ENCODE measurements around the gene MTA3.

Gene MTA3

GRCh38 chr2:42788882-42789281 is 220.4 kb downstream of the MTA3 start:
- Histone ChIP-seq H3K4me1 (ENCODE audit: control insufficient read depth in 5 of 5, insufficient read depth in 5 of 5, low read length in 5 of 5) (peaks cover 0 to 24% (median 17%) of the 10 kb centered on the region in 5 donors), H3K4me3 (ENCODE audit: low read depth in 1 of 5, low read length in 5 of 5) (no peak overlapping the region), H3K27ac (ENCODE audit: low read depth, low read length) (no peak overlapping the region)

DNA sequence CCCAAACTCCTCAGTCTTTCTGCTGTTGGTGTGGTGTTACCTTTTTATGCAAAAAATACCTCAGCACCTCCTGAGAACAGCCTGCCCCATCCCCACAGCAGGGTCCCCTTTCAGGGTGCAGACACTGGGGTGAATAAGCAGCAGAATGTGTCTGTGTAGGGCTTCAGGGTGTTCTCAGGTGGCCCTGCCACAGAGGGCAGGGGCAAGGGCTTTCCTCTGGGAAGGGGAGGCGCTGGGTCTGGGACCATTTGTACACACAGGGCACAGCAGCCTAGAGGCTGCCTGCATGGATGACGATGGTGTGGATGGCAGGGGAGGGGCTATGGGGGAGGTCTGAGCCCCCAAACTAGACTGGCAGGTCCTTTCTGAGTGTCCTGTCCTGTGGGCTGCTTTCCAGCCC is 221.3 kb downstream of the MTA3 start:
- Histone ChIP-seq H3K9ac (ENCODE audit: low read length in 5 of 5) (no peak overlapping the region), H3K4me3 (ENCODE audit: low read depth in 1 of 5, low read length in 5 of 5) (no peak overlapping the region), H3K27me3 (ENCODE audit: control insufficient read depth in 5 of 5, insufficient read depth in 4 of 5, low read length in 5 of 5) (no peaks in the 10 kb centered on the region), H3K9me3 (ENCODE audit: control insufficient read depth in 5 of 5, low read length in 5 of 5) (no peaks in the 10 kb centered on the region), H3K36me3 (ENCODE audit: control insufficient read depth in 5 of 5, insufficient read depth in 5 of 5, low read length in 5 of 5) (peaks cover 0 to 6% (median 0%) of the 10 kb centered on the region in 5 donors), H3K27ac (ENCODE audit: low read depth, low read length) (no peak overlapping the region), H3K4me1 (ENCODE audit: control insufficient read depth in 5 of 5, insufficient read depth in 5 of 5, low read length in 5 of 5) (peaks cover 0 to 27% (median 23%) of the 10 kb centered on the region in 5 donors)

More at GRCh38 chr2:42788882-42789281, 220.4 kb downstream of the MTA3 start:
- Histone ChIP-seq H3K27me3 (ENCODE audit: control insufficient read depth in 5 of 5, insufficient read depth in 4 of 5, low read length in 5 of 5) (no peaks in the 10 kb centered on the region), H3K9me3 (ENCODE audit: control insufficient read depth in 5 of 5, low read length in 5 of 5) (no peaks in the 10 kb centered on the region), H3K9ac (ENCODE audit: low read length in 5 of 5) (no peak overlapping the region), H3K36me3 (ENCODE audit: control insufficient read depth in 5 of 5, insufficient read depth in 5 of 5, low read length in 5 of 5) (peaks cover 0 to 10% (median 0%) of the 10 kb centered on the region in 5 donors)

DNA sequence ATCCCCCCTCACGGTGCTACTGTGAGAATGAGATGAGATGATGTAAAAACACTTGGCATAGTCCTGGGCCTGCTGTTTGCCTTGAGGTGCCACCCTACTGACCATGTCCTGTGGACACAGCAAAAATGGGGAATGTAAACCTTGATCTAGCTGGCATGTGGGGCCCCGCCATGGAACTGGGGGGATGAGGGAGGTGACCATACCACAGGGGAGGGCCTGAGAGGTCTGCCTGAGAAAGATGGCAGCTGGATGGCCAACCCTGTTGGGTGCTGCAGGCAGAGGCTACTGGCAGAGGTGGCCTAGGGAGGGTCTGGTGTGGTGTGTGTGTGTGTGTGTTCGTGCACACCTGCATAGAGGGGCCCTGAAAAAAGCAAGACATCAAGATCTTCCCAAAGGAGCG is 223.2 kb downstream of the MTA3 start:
- Histone ChIP-seq H3K36me3 (ENCODE audit: control insufficient read depth in 5 of 5, insufficient read depth in 5 of 5, low read length in 5 of 5) (peaks cover 0 to 5% (median 0%) of the 10 kb centered on the region in 5 donors), H3K9me3 (ENCODE audit: control insufficient read depth in 5 of 5, low read length in 5 of 5) (no peaks in the 10 kb centered on the region), H3K4me3 (ENCODE audit: low read depth in 1 of 5, low read length in 5 of 5) (peak overlapping the region; percentile 71 to 80 (median 77)), H3K4me1 (ENCODE audit: control insufficient read depth in 5 of 5, insufficient read depth in 5 of 5, low read length in 5 of 5) (peaks cover 0 to 27% (median 23%) of the 10 kb centered on the region in 5 donors), H3K9ac (ENCODE audit: low read length in 5 of 5) (peak overlapping the region in 2 of 5 donors; percentile 50 to 85), H3K27ac (ENCODE audit: low read depth, low read length) (no peak overlapping the region), H3K27me3 (ENCODE audit: control insufficient read depth in 5 of 5, insufficient read depth in 4 of 5, low read length in 5 of 5) (no peaks in the 10 kb centered on the region)

DNA sequence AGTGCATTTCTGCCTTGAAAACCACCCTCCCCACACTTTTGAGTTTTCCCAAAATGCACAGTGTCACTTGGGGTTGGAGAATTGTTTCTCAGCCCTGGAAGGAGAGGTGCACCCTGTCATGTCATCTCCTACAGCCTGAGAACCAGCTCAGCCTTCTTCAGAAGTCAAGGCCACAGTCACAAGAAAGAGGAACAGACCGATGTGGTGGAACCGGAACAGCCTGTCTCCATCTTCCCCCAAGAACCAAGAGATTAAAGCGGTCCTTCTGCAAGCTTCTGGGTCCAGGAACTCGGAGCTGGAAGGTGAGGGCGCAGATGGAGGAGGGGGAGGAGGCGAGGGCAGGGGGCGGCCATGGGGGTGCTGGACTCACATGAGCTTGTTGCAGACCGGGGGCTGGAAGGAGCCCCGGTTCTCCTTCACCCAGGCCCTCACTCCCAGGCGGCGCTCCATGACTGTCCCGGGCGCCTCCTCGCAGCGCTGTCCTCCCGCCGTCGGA is 223.7 kb downstream of the MTA3 start:
- Histone ChIP-seq H3K4me3 (ENCODE audit: low read depth in 1 of 5, low read length in 5 of 5) (peak overlapping the region; percentile 71 to 80 (median 77)), H3K27ac (ENCODE audit: low read depth, low read length) (peak overlapping the region; percentile 69), H3K9me3 (ENCODE audit: control insufficient read depth in 5 of 5, low read length in 5 of 5) (no peaks in the 10 kb centered on the region), H3K9ac (ENCODE audit: low read length in 5 of 5) (peak overlapping the region; percentile 50 to 85 (median 75)), H3K4me1 (ENCODE audit: control insufficient read depth in 5 of 5, insufficient read depth in 5 of 5, low read length in 5 of 5) (peaks cover 0 to 27% (median 23%) of the 10 kb centered on the region in 5 donors), H3K27me3 (ENCODE audit: control insufficient read depth in 5 of 5, insufficient read depth in 4 of 5, low read length in 5 of 5) (no peaks in the 10 kb centered on the region), H3K36me3 (ENCODE audit: control insufficient read depth in 5 of 5, insufficient read depth in 5 of 5, low read length in 5 of 5) (peaks cover 0 to 4% (median 0%) of the 10 kb centered on the region in 5 donors)

DNA sequence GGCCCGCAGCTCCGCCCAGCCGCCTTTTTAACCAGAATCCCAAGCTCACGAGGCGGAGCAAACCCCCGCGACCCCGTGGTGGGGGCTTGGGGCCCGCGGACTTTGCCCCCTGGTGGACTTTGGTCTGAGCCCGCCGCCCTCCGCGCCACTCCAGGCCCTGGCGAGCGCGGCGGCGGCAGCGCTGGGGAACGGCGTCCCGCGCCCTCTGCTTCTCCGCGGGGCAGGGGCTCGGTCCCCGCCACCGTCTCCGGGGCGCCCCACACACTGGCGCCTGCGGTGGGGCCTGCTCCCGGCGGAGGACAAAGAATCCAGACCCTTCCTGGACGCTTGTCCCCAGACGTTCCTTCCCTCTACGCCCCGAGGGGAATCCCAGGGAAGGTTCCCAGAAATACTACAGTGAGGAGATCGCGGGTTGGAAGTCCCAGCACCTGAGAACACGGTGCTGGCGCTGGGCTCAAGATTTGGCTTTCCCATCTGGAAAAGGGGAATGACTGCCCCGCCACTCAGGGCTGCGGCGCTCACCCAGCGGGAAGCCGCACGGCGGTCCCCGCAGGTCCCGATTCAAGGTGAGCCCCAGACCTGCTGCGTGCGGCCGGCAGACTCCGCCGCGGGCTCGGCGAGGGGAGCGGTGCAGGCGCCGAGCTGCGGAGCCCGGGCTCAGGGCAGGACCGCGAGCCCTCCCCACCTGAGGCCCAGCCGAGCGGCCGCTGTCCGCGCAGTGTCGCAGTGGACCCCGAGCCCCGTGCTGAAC is 224.3 kb downstream of the MTA3 start, which contains the start of gene HAAO:
HAAO (minus strand) TSS at position 1 of the 751 bp plus-strand sequence. CDS start 47 bp downstream, outside the sequence.
- H3K27me3 ChIP-seq (ENCODE audit: control insufficient read depth in 5 of 5, insufficient read depth in 4 of 5, low read length in 5 of 5), result no peaks in the 10 kb centered on the region
- peaks cover 0 to 27% (median 23%) of the 10 kb centered on the region in 5 donors for H3K4me1 ChIP-seq (ENCODE audit: control insufficient read depth in 5 of 5, insufficient read depth in 5 of 5, low read length in 5 of 5)
- no peaks in the 10 kb centered on the region for H3K9me3 ChIP-seq (ENCODE audit: control insufficient read depth in 5 of 5, low read length in 5 of 5)
- peak within 1 kb of the TSS; percentile 50 to 85 (median 75) for H3K9ac ChIP-seq (ENCODE audit: low read length in 5 of 5)
- peak within 1 kb of the TSS; percentile 71 to 80 (median 77) for H3K4me3 ChIP-seq (ENCODE audit: low read depth in 1 of 5, low read length in 5 of 5)
- peak within 1 kb of the TSS; percentile 69 for H3K27ac ChIP-seq (ENCODE audit: low read depth, low read length)
- H3K36me3 ChIP-seq (ENCODE audit: control insufficient read depth in 5 of 5, insufficient read depth in 5 of 5, low read length in 5 of 5), result no peaks in the 10 kb centered on the region

- Histone ChIP-seq H3K4me1 (ENCODE audit: control insufficient read depth in 5 of 5, insufficient read depth in 5 of 5, low read length in 5 of 5) (peaks cover 0 to 27% (median 23%) of the 10 kb centered on the region in 5 donors), H3K9ac (ENCODE audit: low read length in 5 of 5) (peak overlapping the region in 4 of 5 donors; percentile 34 to 85 (median 75)), H3K36me3 (ENCODE audit: control insufficient read depth in 5 of 5, insufficient read depth in 5 of 5, low read length in 5 of 5) (no peaks in the 10 kb centered on the region), H3K9me3 (ENCODE audit: control insufficient read depth in 5 of 5, low read length in 5 of 5) (no peaks in the 10 kb centered on the region), H3K27ac (ENCODE audit: low read depth, low read length) (peak overlapping the region; percentile 69), H3K27me3 (ENCODE audit: control insufficient read depth in 5 of 5, insufficient read depth in 4 of 5, low read length in 5 of 5) (no peaks in the 10 kb centered on the region), H3K4me3 (ENCODE audit: low read depth in 1 of 5, low read length in 5 of 5) (peak overlapping the region; percentile 11 to 80 (median 74))
These were observed 225.2 kb downstream of the MTA3 start for GRCh38 chr2:42793334-42794270.

DNA sequence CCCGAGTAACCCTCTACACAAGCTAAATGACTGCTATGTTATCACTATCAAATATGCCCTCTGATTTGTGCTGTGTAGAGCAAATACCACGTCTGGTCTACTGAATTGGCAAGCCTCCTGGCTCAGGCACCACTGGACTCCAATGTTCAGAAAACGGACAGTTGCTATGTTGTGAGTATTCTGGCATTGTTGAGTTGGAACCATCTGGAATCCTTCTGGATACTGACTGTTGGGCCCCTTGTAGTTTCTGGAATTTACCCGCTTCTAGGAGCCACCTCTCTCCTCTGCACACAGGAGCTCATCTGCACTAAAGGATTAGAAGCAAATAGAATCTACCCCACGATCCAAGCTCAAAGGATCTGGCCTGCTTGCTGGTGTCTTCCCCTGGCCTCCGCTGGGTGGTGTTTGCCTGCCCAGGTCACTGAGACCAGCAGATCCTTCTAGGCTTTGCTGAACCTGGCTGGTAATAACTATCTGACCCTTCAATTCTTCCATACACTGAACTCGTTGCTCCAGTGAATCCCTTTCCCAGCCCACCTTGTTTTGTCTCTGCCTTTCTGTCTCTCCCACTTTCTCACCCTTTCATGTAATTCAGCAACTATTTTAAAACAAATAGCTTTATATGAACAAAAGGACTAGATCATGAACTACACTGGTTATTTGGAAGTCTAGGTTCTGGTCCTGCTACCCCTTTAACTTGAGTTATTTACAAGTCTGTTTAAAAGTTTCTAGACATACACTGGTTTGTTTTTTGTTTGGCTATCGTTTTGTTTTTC is 226.0 kb downstream of the MTA3 start:
- no peaks in the 10 kb centered on the region for H3K36me3 ChIP-seq (ENCODE audit: control insufficient read depth in 5 of 5, insufficient read depth in 5 of 5, low read length in 5 of 5)
- H3K27me3 ChIP-seq (ENCODE audit: control insufficient read depth in 5 of 5, insufficient read depth in 4 of 5, low read length in 5 of 5), result no peaks in the 10 kb centered on the region
- H3K4me3 ChIP-seq (ENCODE audit: low read depth in 1 of 5, low read length in 5 of 5), result no peak overlapping the region
- H3K9ac ChIP-seq (ENCODE audit: low read length in 5 of 5), result no peak overlapping the region
- peaks cover 0 to 27% (median 23%) of the 10 kb centered on the region in 5 donors for H3K4me1 ChIP-seq (ENCODE audit: control insufficient read depth in 5 of 5, insufficient read depth in 5 of 5, low read length in 5 of 5)
- peak overlapping the region; percentile 20 for H3K27ac ChIP-seq (ENCODE audit: low read depth, low read length)
- H3K9me3 ChIP-seq (ENCODE audit: control insufficient read depth in 5 of 5, low read length in 5 of 5), result no peaks in the 10 kb centered on the region

GRCh38 chr2:42795275-42795674 is 226.8 kb downstream of the MTA3 start:
- Histone ChIP-seq H3K4me3 (ENCODE audit: low read depth in 1 of 5, low read length in 5 of 5) (no peak overlapping the region), H3K36me3 (ENCODE audit: control insufficient read depth in 5 of 5, insufficient read depth in 5 of 5, low read length in 5 of 5) (no peaks in the 10 kb centered on the region), H3K9ac (ENCODE audit: low read length in 5 of 5) (no peak overlapping the region), H3K27me3 (ENCODE audit: control insufficient read depth in 5 of 5, insufficient read depth in 4 of 5, low read length in 5 of 5) (no peaks in the 10 kb centered on the region), H3K9me3 (ENCODE audit: control insufficient read depth in 5 of 5, low read length in 5 of 5) (no peaks in the 10 kb centered on the region), H3K27ac (ENCODE audit: low read depth, low read length) (no peak overlapping the region), H3K4me1 (ENCODE audit: control insufficient read depth in 5 of 5, insufficient read depth in 5 of 5, low read length in 5 of 5) (peaks cover 0 to 27% (median 23%) of the 10 kb centered on the region in 5 donors)

DNA sequence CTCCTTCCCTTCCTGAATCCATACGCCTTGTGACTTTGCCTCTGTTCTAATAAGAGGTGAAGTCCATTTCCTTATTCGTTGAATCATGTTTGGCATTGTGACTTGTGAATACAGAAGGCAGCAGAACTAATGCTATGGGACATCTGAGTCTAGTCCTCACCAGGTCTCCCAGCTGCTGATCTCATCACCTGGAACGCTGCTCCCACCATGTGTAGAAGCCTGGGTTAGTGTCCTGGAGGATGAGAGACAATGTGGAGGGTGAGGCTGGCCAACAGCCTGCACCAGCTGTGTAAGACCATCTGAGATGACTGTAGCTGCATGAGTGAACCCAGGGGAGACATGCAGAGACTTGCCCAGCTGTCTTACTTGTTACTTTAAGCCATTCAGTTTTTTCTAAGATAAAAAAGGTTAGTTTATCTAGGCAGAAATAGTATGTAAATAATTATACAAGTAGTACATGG is 227.4 kb downstream of the MTA3 start:
- Histone ChIP-seq H3K9me3 (ENCODE audit: control insufficient read depth in 5 of 5, low read length in 5 of 5) (no peaks in the 10 kb centered on the region), H3K4me1 (ENCODE audit: control insufficient read depth in 5 of 5, insufficient read depth in 5 of 5, low read length in 5 of 5) (peaks cover 0 to 29% (median 25%) of the 10 kb centered on the region in 5 donors), H3K27ac (ENCODE audit: low read depth, low read length) (no peak overlapping the region), H3K27me3 (ENCODE audit: control insufficient read depth in 5 of 5, insufficient read depth in 4 of 5, low read length in 5 of 5) (no peaks in the 10 kb centered on the region), H3K4me3 (ENCODE audit: low read depth in 1 of 5, low read length in 5 of 5) (no peak overlapping the region), H3K36me3 (ENCODE audit: control insufficient read depth in 5 of 5, insufficient read depth in 5 of 5, low read length in 5 of 5) (no peaks in the 10 kb centered on the region), H3K9ac (ENCODE audit: low read length in 5 of 5) (no peak overlapping the region)

Data from subcutaneous abdominal adipose tissue (tissue), 5 donors.